Stimulated activated memory B cell treated with anti-CD40 and anti-IgM and Interleukin-4, amounts not matched to agents 10 μg/mL and 1 μg/mL and 100 μg/mL, for 72 hours (primary cell): ENCODE results near the gene TFCP2L1.

Source experiments
- ATAC-seq: fragments of 150-1000 bp; cut with Tn5 transposase; 2 replicates; pipeline ENCODE4 v1.10.0; 2021
- H3K27ac Mint-ChIP-seq: one replicate; pipeline ENCODE4 v1.8.0; 2022; ENCODE audit warnings: mild to moderate bottlenecking, mixed read lengths
- H3K27me3 Mint-ChIP-seq: one replicate; pipeline ENCODE4 v1.8.0; 2022; ENCODE audit warnings: mixed read lengths
- H3K36me3 Mint-ChIP-seq: one replicate; pipeline ENCODE4 v1.8.0; 2022; ENCODE audit warnings: mixed read lengths
- H3K4me1 Mint-ChIP-seq: one replicate; pipeline ENCODE4 v1.8.0; 2022; ENCODE audit warnings: mixed read lengths
- H3K4me3 Mint-ChIP-seq: one replicate; pipeline ENCODE4 v1.8.0; 2022; ENCODE audit warnings: mild to moderate bottlenecking, moderate library complexity, mixed read lengths
- H3K9me3 Mint-ChIP-seq: one replicate; pipeline ENCODE4 v1.8.0; 2022; ENCODE audit warnings: mixed read lengths

Gene TFCP2L1

GRCh38 chr2:121258051-121258450, 27.0 kb downstream of the TFCP2L1 start:
- Mint-ChIP-seq H3K4me1 (peaks cover 6% of the 10 kb centered on the region), H3K27me3 (peaks cover 9% of the 10 kb centered on the region), H3K4me3 (no peak overlapping the region), H3K27ac (no peak overlapping the region), H3K36me3 (no peaks in the 10 kb centered on the region), H3K9me3 (no peaks in the 10 kb centered on the region)
- no peak for ATAC-seq

- Mint-ChIP-seq H3K4me3 (no peak overlapping the region), H3K4me1 (peaks cover 6% of the 10 kb centered on the region), H3K27me3 (peaks cover 9% of the 10 kb centered on the region)
These were observed 27.5 kb downstream of the TFCP2L1 start for GRCh38 chr2:121257480-121257840.

DNA sequence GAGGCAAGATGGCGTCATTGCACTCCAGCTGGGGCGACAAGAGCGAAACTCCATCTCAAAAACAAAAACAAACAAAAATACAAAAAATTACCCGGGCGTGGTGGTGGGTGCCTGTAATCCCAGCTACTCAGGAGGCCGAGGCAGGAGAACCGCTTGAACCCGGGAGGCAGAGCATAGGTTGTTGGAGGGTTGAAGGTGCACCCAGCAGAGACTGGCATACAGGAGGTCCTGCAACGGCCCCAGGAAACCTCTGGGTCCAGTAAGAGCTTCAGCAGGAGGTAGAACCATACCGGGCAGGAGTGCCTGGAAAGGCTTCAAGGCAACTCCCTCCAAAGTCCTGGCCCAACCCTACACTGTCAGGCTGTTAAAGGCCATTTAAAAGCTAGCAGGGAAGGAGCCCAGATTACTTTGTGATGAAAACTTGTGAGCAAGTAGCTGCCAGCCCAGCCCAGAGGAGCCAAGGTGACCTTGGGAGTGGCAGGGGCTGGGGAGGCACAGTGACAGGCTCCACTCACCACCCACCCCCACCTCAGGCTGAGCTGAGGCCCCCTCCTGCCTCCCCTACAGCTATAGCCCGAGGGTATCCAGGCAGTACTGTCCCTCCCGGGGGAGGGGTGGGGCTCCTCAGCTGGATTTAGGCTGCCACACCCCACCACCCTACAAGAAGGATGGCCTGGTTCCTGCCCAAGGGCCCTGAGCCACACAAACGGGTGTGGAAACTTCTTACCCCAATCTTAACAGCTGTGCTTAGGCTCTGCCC, 28.1 kb downstream of the TFCP2L1 start:
- Mint-ChIP-seq H3K9me3 (no peaks in the 10 kb centered on the region), H3K27ac (no peak overlapping the region), H3K4me1 (peaks cover 6% of the 10 kb centered on the region), H3K36me3 (no peaks in the 10 kb centered on the region), H3K4me3 (no peak overlapping the region), H3K27me3 (peaks cover 9% of the 10 kb centered on the region)
- ATAC-seq = no peak

More at GRCh38 chr2:121257480-121257840, 27.5 kb downstream of the TFCP2L1 start:
- Mint-ChIP-seq H3K27ac (no peak overlapping the region), H3K36me3 (no peaks in the 10 kb centered on the region), H3K9me3 (no peaks in the 10 kb centered on the region)
- ATAC-seq = no peak

DNA sequence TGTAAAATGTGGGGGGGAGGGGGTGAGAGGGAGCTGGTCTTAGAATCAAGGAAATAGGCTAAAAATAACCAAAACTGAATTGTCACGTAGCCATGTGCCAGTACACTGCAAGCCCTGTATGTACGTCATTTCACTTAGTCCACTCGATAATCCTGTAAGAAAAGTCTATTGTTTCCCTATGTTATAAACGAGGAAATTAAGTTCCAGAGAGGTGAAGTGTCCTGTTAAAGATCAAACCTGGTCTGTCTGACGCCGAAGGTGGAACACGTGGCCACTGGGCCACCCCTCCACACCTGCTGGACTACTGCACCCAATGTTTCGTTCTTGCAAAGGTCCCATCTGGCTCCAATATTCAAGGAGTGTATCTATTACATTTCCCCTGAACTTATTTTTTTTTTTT, 29.6 kb downstream of the TFCP2L1 start:
- no peak for ATAC-seq
- Mint-ChIP-seq H3K4me1 (peaks cover 6% of the 10 kb centered on the region), H3K27ac (no peak overlapping the region), H3K4me3 (no peak overlapping the region), H3K27me3 (peaks cover 9% of the 10 kb centered on the region), H3K36me3 (no peaks in the 10 kb centered on the region), H3K9me3 (no peaks in the 10 kb centered on the region)

- Mint-ChIP-seq H3K27me3 (peaks cover 9% of the 10 kb centered on the region), H3K4me3 (no peak overlapping the region), H3K27ac (no peak overlapping the region), H3K9me3 (no peaks in the 10 kb centered on the region), H3K36me3 (no peaks in the 10 kb centered on the region), H3K4me1 (peaks cover 6% of the 10 kb centered on the region)
- no peak for ATAC-seq
These were observed 30.3 kb downstream of the TFCP2L1 start for GRCh38 chr2:121254748-121255147.

- peaks cover 6% of the 10 kb centered on the region for H3K4me1 Mint-ChIP-seq
- peaks cover 9% of the 10 kb centered on the region for H3K27me3 Mint-ChIP-seq
- no peak for ATAC-seq
- no peak overlapping the region for H3K27ac Mint-ChIP-seq
- H3K36me3 Mint-ChIP-seq = no peaks in the 10 kb centered on the region
- no peak overlapping the region for H3K4me3 Mint-ChIP-seq
- no peaks in the 10 kb centered on the region for H3K9me3 Mint-ChIP-seq
These were observed 31.2 kb downstream of the TFCP2L1 start for GRCh38 chr2:121253674-121254240.

GRCh38 chr2:121253021-121253673, 31.9 kb downstream of the TFCP2L1 start:
- peak; percentile 12 for ATAC-seq
- Mint-ChIP-seq H3K9me3 (no peaks in the 10 kb centered on the region), H3K36me3 (no peaks in the 10 kb centered on the region), H3K27ac (no peak overlapping the region), H3K4me3 (no peak overlapping the region), H3K4me1 (peaks cover 6% of the 10 kb centered on the region), H3K27me3 (peaks cover 9% of the 10 kb centered on the region)

- Mint-ChIP-seq H3K27ac (no peak overlapping the region), H3K4me3 (no peak overlapping the region), H3K9me3 (no peaks in the 10 kb centered on the region), H3K36me3 (no peaks in the 10 kb centered on the region), H3K27me3 (no peaks in the 10 kb centered on the region), H3K4me1 (no peaks in the 10 kb centered on the region)
- ATAC-seq = no peak
These were observed 33.5 kb downstream of the TFCP2L1 start for GRCh38 chr2:121251497-121251896.

GRCh38 chr2:121248766-121249343, 36.1 kb downstream of the TFCP2L1 start:
- no peak for ATAC-seq
- H3K36me3 Mint-ChIP-seq = no peaks in the 10 kb centered on the region
- no peak overlapping the region for H3K4me3 Mint-ChIP-seq
- H3K27me3 Mint-ChIP-seq = no peaks in the 10 kb centered on the region
- H3K27ac Mint-ChIP-seq = no peak overlapping the region
- no peaks in the 10 kb centered on the region for H3K4me1 Mint-ChIP-seq
- H3K9me3 Mint-ChIP-seq = no peaks in the 10 kb centered on the region

GRCh38 chr2:121247971-121248370, 37.0 kb downstream of the TFCP2L1 start:
- Mint-ChIP-seq H3K27ac (no peak overlapping the region), H3K36me3 (no peaks in the 10 kb centered on the region), H3K9me3 (no peaks in the 10 kb centered on the region), H3K4me1 (no peaks in the 10 kb centered on the region), H3K4me3 (no peak overlapping the region), H3K27me3 (no peaks in the 10 kb centered on the region)
- ATAC-seq = no peak

DNA sequence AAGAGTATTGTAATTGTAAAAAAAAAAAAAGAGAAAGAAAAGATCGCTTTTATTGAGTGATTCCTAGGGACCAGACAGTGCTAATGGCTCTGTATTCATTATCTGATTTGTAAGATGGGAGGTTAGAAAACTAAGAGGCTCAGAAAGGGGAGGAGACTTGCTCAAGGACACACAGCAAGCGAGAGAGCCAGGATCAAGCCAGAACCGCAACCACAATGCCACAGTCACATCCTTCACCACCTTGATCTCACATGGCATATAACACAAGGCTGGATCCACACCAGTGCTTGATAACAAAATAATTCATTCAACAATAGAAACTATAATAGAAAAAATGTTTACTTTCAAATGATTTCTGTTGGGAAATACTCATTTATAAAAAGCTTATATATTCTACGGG, 37.5 kb downstream of the TFCP2L1 start:
- Mint-ChIP-seq H3K27ac (no peak overlapping the region), H3K4me3 (no peak overlapping the region), H3K27me3 (no peaks in the 10 kb centered on the region), H3K36me3 (no peaks in the 10 kb centered on the region), H3K4me1 (no peaks in the 10 kb centered on the region), H3K9me3 (no peaks in the 10 kb centered on the region)
- ATAC-seq = no peak

GRCh38 chr2:121246704-121247255, 38.2 kb downstream of the TFCP2L1 start:
- Mint-ChIP-seq H3K4me3 (no peak overlapping the region), H3K36me3 (no peaks in the 10 kb centered on the region), H3K9me3 (no peaks in the 10 kb centered on the region), H3K27ac (no peak overlapping the region), H3K27me3 (no peaks in the 10 kb centered on the region), H3K4me1 (no peaks in the 10 kb centered on the region)
- no peak for ATAC-seq

DNA sequence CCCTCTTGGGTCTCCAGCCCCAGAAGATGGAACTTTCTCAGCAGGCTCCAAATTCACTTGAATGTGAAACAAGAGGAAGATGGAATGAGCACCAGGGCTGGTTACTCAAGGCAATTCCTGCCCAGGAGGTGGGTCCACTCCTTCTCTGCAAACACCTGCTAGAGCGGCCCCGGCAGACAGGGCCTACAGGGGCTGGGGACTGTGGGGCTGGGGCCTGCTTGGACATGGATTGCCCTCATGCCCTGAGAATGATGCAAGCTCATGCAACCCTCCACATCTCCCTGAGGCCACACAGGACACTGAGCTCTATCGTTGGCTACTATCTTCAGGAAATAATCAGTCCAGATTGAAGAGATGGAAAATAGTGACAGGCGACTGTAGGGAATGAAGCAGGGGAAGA, 39.1 kb downstream of the TFCP2L1 start:
- H3K36me3 Mint-ChIP-seq = no peaks in the 10 kb centered on the region
- no peak for ATAC-seq
- no peak overlapping the region for H3K27ac Mint-ChIP-seq
- no peak overlapping the region for H3K4me3 Mint-ChIP-seq
- no peaks in the 10 kb centered on the region for H3K27me3 Mint-ChIP-seq
- H3K4me1 Mint-ChIP-seq = no peaks in the 10 kb centered on the region
- no peaks in the 10 kb centered on the region for H3K9me3 Mint-ChIP-seq

DNA sequence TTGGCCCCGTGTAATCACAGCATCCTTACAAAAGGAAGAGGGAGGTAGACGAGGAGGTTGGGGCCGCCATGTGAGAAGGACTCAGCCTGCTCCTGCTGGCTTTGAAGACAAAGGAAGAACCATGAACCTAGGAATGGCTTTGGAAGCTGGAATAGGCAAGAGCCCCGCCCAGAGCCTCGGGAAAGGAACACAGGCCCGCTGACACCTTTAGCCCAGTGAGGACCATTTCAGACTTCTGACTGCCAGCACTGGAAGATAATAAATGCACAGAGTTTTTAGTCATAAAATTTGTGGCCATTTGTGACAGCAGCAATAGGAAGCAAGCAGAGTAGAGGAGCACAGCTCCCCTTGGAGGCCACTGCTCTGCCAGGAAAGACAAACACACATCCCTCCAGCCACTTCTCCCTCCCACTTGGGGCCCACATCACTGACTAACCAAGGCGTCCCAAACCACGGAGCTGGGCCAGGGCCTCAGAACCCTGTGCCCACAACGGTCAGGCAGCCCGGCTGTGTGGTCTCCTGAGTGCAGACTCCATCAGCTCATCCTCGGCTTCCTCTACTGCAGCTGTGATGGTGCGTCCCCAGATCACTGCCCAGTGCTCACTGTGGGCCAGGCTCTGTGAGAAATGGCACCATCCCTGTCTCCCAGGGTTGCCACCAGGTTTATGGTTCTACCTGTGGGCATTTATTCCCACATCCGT, 39.7 kb downstream of the TFCP2L1 start:
- Mint-ChIP-seq H3K27me3 (no peaks in the 10 kb centered on the region), H3K36me3 (no peaks in the 10 kb centered on the region), H3K4me3 (no peak overlapping the region), H3K27ac (no peak overlapping the region), H3K4me1 (no peaks in the 10 kb centered on the region), H3K9me3 (no peaks in the 10 kb centered on the region)
- no peak for ATAC-seq

GRCh38 chr2:121244616-121245015, 40.4 kb downstream of the TFCP2L1 start:
- no peak for ATAC-seq
- H3K27ac Mint-ChIP-seq = no peak overlapping the region
- H3K4me3 Mint-ChIP-seq = no peak overlapping the region
- no peaks in the 10 kb centered on the region for H3K9me3 Mint-ChIP-seq
- no peaks in the 10 kb centered on the region for H3K27me3 Mint-ChIP-seq
- no peaks in the 10 kb centered on the region for H3K4me1 Mint-ChIP-seq
- no peaks in the 10 kb centered on the region for H3K36me3 Mint-ChIP-seq
